ENCODE measurements around the gene AR. TPM values are rescaled to one million over a fixed set of nuclear protein-coding genes. Genes with fewer than 3 reads are reported as not detected.

AR gene
- total RNA-seq, 8 experiments from 2014 or later = 0.56 to 24.4 (median 1.9) TPM

DNA sequence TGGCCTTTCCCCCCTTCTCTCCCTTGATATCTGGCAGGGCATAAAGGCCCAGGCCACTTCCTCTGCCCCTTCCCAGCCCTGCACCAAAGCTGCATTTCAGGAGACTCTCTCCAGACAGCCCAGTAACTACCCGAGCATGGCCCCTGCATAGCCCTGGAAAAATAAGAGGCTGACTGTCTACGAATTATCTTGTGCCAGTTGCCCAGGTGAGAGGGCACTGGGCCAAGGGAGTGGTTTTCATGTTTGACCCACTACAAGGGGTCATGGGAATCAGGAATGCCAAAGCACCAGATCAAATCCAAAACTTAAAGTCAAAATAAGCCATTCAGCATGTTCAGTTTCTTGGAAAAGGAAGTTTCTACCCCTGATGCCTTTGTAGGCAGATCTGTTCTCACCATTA, 183.8 kb downstream of the AR start:
- in situ Hi-C loops (cut with MboI; ENCODE audit: low pct_unique_long_range_greater_than_20kb in 2 of 9, low sequenced_read_pairs in 9 of 9, unreplicated experiment in 9 of 9) = no loop called here
- Histone ChIP-seq H3K27ac (no peak overlapping the region), H3K4me1 (replicated peaks in 1 of 2) (no peaks in the 10 kb centered on the region), H3K4me3 (no peak overlapping the region)
- ATAC-seq (replicated peaks in 6 of 8) = no peak
- WGBS, 10 experiments = 57% methylated on average over 2 of the region's 2 CpGs; no CpG with 5 or more reads in 9 of the 10 experiments

GRCh38 chrX:67730296-67730695, 186.5 kb downstream of the AR start:
- H3K4me3 ChIP-seq = no peak overlapping the region
- H3K27ac ChIP-seq = no peak overlapping the region
- no peak for ATAC-seq (replicated peaks in 6 of 8)
- WGBS, 10 experiments = 13 to 100% (median 86%) methylated on average over 1 to 2 of the region's 2 CpGs; no CpG with 5 or more reads in 3 of the 10 experiments
- in situ Hi-C loops (cut with MboI; ENCODE audit: low pct_unique_long_range_greater_than_20kb in 2 of 9, low sequenced_read_pairs in 9 of 9, unreplicated experiment in 9 of 9) = no loop called here
- H3K4me1 ChIP-seq (replicated peaks in 1 of 2) = no peaks in the 10 kb centered on the region

DNA sequence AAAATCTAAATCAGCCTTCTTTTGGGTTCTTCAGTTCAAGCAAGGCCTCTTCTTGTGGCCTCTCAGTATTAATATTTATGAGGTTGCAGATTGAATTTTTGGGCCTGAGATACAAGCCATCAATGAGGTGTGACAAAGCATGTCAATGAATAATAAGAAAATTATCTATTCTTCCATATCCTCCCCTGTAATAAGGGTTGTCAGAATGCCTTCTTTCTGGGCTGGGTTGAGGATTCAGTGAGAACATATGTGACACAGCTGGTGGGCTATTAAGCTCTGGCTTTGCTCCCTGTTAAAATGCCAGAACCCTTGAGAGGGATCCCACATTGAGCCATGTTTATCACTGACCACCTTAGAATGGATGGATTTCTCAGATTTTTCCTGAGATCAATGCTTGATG, 187.2 kb downstream of the AR start:
- ATAC-seq (replicated peaks in 6 of 8) = no peak
- Histone ChIP-seq H3K4me3 (no peak overlapping the region), H3K4me1 (replicated peaks in 1 of 2) (no peaks in the 10 kb centered on the region), H3K27ac (no peak overlapping the region)
- in situ Hi-C loops (cut with MboI; ENCODE audit: low pct_unique_long_range_greater_than_20kb in 2 of 9, low sequenced_read_pairs in 9 of 9, unreplicated experiment in 9 of 9) = no loop called here

DNA sequence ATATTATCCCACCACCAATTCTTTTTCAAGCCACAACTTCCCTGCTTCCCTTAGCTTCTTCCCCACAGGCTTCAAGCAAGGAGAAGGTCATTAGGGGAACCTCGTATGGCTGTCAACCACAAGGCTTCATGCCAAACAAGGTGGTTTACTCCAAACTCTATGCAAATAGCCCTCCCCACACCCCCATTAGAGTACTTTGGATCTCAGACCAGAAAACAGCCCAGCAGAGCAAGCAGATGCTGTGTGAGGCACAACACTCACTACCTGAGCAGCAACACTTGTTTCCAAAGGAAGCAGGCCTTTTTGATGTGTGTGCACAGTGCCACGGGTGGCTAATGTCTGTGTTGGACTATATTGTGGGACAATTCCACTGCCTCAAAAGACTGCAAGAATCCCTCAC, 189.0 kb downstream of the AR start:
- 20 to 100% methylated on average over 1 of the region's 2 CpGs; no CpG with 5 or more reads in 8 of the 10 experiments for WGBS, 10 experiments
- in situ Hi-C loops (cut with MboI; ENCODE audit: low pct_unique_long_range_greater_than_20kb in 2 of 9, low sequenced_read_pairs in 9 of 9, unreplicated experiment in 9 of 9) = no loop called here
- no peak overlapping the region for H3K4me3 ChIP-seq

DNA sequence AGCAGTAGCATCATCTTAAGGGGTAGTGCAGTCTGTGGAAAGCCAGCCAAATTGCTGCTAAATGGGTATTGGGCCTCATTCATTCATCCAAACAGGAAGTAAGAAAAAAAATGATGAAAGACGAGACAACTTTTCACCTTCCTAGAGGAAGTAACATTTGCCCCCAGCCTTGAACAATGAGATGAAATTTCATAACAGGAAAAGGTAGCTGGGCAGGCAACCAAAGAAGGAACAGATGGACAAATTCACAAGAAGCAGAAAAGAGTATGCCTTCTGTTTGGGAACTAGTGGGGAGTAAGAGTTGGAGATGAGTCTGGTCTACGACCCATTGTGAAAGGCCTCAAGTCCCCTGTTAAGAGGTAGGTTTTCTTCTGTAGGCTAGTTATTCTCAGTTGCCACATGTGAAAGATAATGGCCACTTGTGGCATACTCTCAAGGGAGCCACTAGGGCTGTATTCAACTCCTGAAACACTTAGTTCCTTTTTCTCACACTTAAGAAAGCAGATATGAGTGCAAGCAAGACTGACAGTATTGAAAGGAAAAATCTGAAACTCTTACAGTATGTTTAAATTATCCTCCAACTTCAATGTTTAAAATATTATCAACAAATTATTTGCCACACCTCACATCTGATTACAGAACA, 190.4 kb downstream of the AR start:
- in situ Hi-C loops (cut with MboI; ENCODE audit: low pct_unique_long_range_greater_than_20kb in 2 of 9, low sequenced_read_pairs in 9 of 9, unreplicated experiment in 9 of 9) = no loop called here
- no peak overlapping the region for H3K27ac ChIP-seq
- WGBS, 10 experiments = 80 to 100% (median 100%) methylated on average over 1 of the region's 2 CpGs; no CpG with 5 or more reads in 7 of the 10 experiments
- ATAC-seq (replicated peaks in 6 of 8) = no peak
- no peaks in the 10 kb centered on the region for H3K4me1 ChIP-seq (replicated peaks in 1 of 2)
- H3K4me3 ChIP-seq = no peak overlapping the region

More for the DNA sequence above, 189.0 kb downstream of the AR start:
- Histone ChIP-seq H3K27ac (no peak overlapping the region), H3K4me1 (replicated peaks in 1 of 2) (no peaks in the 10 kb centered on the region)
- no peak for ATAC-seq (replicated peaks in 6 of 8)

- H3K27ac ChIP-seq = no peak overlapping the region
- H3K4me1 ChIP-seq (replicated peaks in 1 of 2) = no peaks in the 10 kb centered on the region
- no peak for ATAC-seq (replicated peaks in 6 of 8)
- in situ Hi-C loops (cut with MboI; ENCODE audit: low pct_unique_long_range_greater_than_20kb in 2 of 9, low sequenced_read_pairs in 9 of 9, unreplicated experiment in 9 of 9) = no loop called here
- 0 to 36% methylated on average over 1 to 2 of the region's 2 CpGs; no CpG with 5 or more reads in 8 of the 10 experiments for WGBS, 10 experiments
- no peak overlapping the region for H3K4me3 ChIP-seq
Measured at GRCh38 chrX:67749536-67749935, 205.7 kb downstream of the AR start.

GRCh38 chrX:67750694-67751093, 206.9 kb downstream of the AR start:
- no CpG with 5 or more reads among the region's 2 CpGs for WGBS, 10 experiments
- Histone ChIP-seq H3K4me1 (replicated peaks in 1 of 2) (no peaks in the 10 kb centered on the region), H3K4me3 (no peak overlapping the region), H3K27ac (no peak overlapping the region)
- ATAC-seq (replicated peaks in 6 of 8) = peak in 3 of 8 experiments; percentile 80 to 90 (median 86)
- in situ Hi-C loops (cut with MboI; ENCODE audit: low pct_unique_long_range_greater_than_20kb in 2 of 9, low sequenced_read_pairs in 9 of 9, unreplicated experiment in 9 of 9) = no loop called here

DNA sequence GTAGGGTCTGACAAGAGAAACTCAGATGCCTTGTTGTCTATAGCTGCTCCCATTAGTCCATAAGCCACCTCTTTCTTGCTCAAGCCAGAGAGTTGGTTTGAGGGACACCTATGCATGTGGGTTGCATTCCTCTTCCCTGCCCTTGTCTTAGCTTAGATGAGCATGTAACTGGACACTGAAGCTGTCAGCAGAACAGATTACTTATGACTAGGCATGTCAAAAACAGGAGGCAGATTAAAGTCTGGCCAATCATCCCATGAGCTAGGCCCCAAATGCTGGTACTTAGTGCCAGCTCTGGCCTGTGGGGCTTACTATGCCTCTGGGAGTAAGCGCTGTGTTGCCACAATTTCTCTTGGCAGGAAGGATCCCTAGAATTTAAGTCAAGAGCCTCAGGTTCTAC, 215.2 kb downstream of the AR start:
- WGBS, 10 experiments = 14 to 100% methylated on average over 1 of the region's 1 CpG; no CpG with 5 or more reads in 8 of the 10 experiments
- in situ Hi-C loops (cut with MboI; ENCODE audit: low pct_unique_long_range_greater_than_20kb in 2 of 9, low sequenced_read_pairs in 9 of 9, unreplicated experiment in 9 of 9) = no loop called here
- Histone ChIP-seq H3K4me1 (replicated peaks in 1 of 2) (no peaks in the 10 kb centered on the region), H3K4me3 (no peak overlapping the region), H3K27ac (no peak overlapping the region)
- no peak for ATAC-seq (replicated peaks in 6 of 8)

- no peak for ATAC-seq (replicated peaks in 6 of 8)
- in situ Hi-C loops (cut with MboI; ENCODE audit: low pct_unique_long_range_greater_than_20kb in 2 of 9, low sequenced_read_pairs in 9 of 9, unreplicated experiment in 9 of 9) = no loop called here
- Histone ChIP-seq H3K27ac (no peak overlapping the region), H3K4me1 (replicated peaks in 1 of 2) (no peaks in the 10 kb centered on the region), H3K4me3 (no peak overlapping the region)
Measured at GRCh38 chrX:67777148-67777547, 233.3 kb downstream of the AR start.

DNA sequence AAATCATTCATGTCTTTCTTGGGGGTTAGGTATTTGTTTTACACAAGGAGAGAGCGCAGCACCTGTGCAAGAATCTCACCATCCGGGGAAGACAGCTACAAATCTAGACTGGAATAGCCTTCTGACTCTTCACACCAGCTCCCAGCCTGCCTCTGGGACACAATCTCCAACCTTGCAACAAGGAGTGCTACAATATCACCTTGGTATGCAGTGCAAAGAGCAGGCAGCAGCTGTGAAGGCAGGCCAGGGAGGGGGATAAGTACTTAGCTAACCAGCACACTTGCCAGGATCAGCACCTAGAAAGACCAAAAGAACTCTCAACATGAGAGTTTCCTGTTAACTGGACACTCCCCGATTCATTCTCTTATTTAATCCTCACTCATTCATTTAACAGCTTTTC, 235.3 kb downstream of the AR start:
- in situ Hi-C loops (cut with MboI; ENCODE audit: low pct_unique_long_range_greater_than_20kb in 2 of 9, low sequenced_read_pairs in 9 of 9, unreplicated experiment in 9 of 9) = no loop called here
- 37 to 80% (median 52%) methylated on average over 2 of the region's 3 CpGs; no CpG with 5 or more reads in 7 of the 10 experiments for WGBS, 10 experiments
- no peak for ATAC-seq (replicated peaks in 6 of 8)

More for the DNA sequence above, 235.3 kb downstream of the AR start:
- no peak overlapping the region for H3K27ac ChIP-seq
- no peak overlapping the region for H3K4me3 ChIP-seq
- H3K4me1 ChIP-seq (replicated peaks in 1 of 2) = no peaks in the 10 kb centered on the region

All from motor neuron (in vitro differentiated cells).